ENCODE results near the gene PTPN6. TPM values are rescaled to one million over a fixed set of nuclear protein-coding genes. Genes with fewer than 3 reads are reported as not detected.

Gene PTPN6
- total RNA-seq, 1 experiment from 2014 or later: 13.7 TPM

GRCh38 chr12:6959805-6960592, 8.8 kb downstream of the PTPN6 start:
- in situ Hi-C loops (cut with HindIII; ENCODE audit: low pct_unique_long_range_greater_than_20kb, low sequenced_read_pairs) (no loop called here), intact Hi-C loops (cut with micrococcal nuclease; ENCODE audit: unreplicated experiment) (no loop called here)
- ChIA-PET POLR2A (no interaction called here), CTCF (interaction anchor here (0.9 to 1.4 kb wide), 2 partner anchors 15 to 108 kb away, joined by 3 to 4 read pairs; partner anchors contain the start of gene USP5)
- Histone ChIP-seq H3K27ac (ENCODE audit: low read length) (no peak overlapping the region), H3K27me3 (ENCODE audit: control insufficient read depth, insufficient read depth, low read length) (no peaks in the 10 kb centered on the region), H3K4me3 (ENCODE audit: low read depth in 2 of 2, low read length in 2 of 2) (no peak overlapping the region), H3K4me1 (ENCODE audit: control insufficient read depth, insufficient read depth, low read length) (peaks cover 13% of the 10 kb centered on the region), H3K9me3 (ENCODE audit: control insufficient read depth, insufficient read depth, low read depth, low read length) (no peaks in the 10 kb centered on the region), H3K36me3 (ENCODE audit: control insufficient read depth, insufficient read depth, low read length) (peaks cover 11% of the 10 kb centered on the region; the same call in 1 of the 2 replicates)
- DNase-seq (ENCODE audit: low read depth, low spot score) (no peak), ATAC-seq (no peak)
- BruUV-seq (replicated peaks): no TSS peak
- TF ChIP-seq, protein P1, sequence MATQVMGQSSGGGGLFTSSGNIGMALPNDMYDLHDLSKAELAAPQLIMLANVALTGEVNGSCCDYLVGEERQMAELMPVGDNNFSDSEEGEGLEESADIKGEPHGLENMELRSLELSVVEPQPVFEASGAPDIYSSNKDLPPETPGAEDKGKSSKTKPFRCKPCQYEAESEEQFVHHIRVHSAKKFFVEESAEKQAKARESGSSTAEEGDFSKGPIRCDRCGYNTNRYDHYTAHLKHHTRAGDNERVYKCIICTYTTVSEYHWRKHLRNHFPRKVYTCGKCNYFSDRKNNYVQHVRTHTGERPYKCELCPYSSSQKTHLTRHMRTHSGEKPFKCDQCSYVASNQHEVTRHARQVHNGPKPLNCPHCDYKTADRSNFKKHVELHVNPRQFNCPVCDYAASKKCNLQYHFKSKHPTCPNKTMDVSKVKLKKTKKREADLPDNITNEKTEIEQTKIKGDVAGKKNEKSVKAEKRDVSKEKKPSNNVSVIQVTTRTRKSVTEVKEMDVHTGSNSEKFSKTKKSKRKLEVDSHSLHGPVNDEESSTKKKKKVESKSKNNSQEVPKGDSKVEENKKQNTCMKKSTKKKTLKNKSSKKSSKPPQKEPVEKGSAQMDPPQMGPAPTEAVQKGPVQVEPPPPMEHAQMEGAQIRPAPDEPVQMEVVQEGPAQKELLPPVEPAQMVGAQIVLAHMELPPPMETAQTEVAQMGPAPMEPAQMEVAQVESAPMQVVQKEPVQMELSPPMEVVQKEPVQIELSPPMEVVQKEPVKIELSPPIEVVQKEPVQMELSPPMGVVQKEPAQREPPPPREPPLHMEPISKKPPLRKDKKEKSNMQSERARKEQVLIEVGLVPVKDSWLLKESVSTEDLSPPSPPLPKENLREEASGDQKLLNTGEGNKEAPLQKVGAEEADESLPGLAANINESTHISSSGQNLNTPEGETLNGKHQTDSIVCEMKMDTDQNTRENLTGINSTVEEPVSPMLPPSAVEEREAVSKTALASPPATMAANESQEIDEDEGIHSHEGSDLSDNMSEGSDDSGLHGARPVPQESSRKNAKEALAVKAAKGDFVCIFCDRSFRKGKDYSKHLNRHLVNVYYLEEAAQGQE (IDR thresholded peaks at IDR 0.05; ENCODE audit: insufficient read depth in 1 of 2, low read depth in 2 of 2, low read length in 1 of 2): no peak
- TF ChIP-seq, protein P2, sequence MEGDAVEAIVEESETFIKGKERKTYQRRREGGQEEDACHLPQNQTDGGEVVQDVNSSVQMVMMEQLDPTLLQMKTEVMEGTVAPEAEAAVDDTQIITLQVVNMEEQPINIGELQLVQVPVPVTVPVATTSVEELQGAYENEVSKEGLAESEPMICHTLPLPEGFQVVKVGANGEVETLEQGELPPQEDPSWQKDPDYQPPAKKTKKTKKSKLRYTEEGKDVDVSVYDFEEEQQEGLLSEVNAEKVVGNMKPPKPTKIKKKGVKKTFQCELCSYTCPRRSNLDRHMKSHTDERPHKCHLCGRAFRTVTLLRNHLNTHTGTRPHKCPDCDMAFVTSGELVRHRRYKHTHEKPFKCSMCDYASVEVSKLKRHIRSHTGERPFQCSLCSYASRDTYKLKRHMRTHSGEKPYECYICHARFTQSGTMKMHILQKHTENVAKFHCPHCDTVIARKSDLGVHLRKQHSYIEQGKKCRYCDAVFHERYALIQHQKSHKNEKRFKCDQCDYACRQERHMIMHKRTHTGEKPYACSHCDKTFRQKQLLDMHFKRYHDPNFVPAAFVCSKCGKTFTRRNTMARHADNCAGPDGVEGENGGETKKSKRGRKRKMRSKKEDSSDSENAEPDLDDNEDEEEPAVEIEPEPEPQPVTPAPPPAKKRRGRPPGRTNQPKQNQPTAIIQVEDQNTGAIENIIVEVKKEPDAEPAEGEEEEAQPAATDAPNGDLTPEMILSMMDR (IDR thresholded peaks at IDR 0.05): no peak

GRCh38 chr12:6960593-6961277, 9.6 kb downstream of the PTPN6 start:
- no TSS peak for BruUV-seq (replicated peaks)
- peaks cover 11% of the 10 kb centered on the region for H3K36me3 ChIP-seq (ENCODE audit: control insufficient read depth, insufficient read depth, low read length)
- in situ Hi-C loops (cut with HindIII; ENCODE audit: low pct_unique_long_range_greater_than_20kb, low sequenced_read_pairs): no loop called here
- ChIA-PET POLR2A (no interaction called here), CTCF (interaction anchor here (0.9 to 1.4 kb wide), 2 partner anchors 16 to 109 kb away, joined by 3 to 4 read pairs; partner anchors contain the start of gene USP5)
- no peaks in the 10 kb centered on the region for H3K9me3 ChIP-seq (ENCODE audit: control insufficient read depth, insufficient read depth, low read depth, low read length)
- peaks cover 17% of the 10 kb centered on the region for H3K4me1 ChIP-seq (ENCODE audit: control insufficient read depth, insufficient read depth, low read length)
- TF ChIP-seq, protein P1 (IDR thresholded peaks at IDR 0.05; ENCODE audit: insufficient read depth in 1 of 2, low read depth in 2 of 2, low read length in 1 of 2): no peak
- TF ChIP-seq TCF7L2 (IDR thresholded peaks at IDR 0.05; ENCODE audit: low read depth, low read length) (no peak), POLR2AphosphoS5 (IDR thresholded peaks at IDR 0.05; ENCODE audit: low read depth, low read length) (no peak), SIN3A (IDR thresholded peaks at IDR 0.05; ENCODE audit: borderline replicate concordance, insufficient read depth, low read depth, low read length) (no peak)
- TF ChIP-seq, protein P2 (IDR thresholded peaks at IDR 0.05): no peak
- DNase-seq (ENCODE audit: low read depth, low spot score) (no peak), ATAC-seq (0 out of 2 replicates have a peak, but pooled peaks have one; percentile 35)
- H3K27me3 ChIP-seq (ENCODE audit: control insufficient read depth, insufficient read depth, low read length): no peaks in the 10 kb centered on the region
- H3K4me3 ChIP-seq (ENCODE audit: low read depth in 2 of 2, low read length in 2 of 2): no peak overlapping the region
- no peak overlapping the region for H3K27ac ChIP-seq (ENCODE audit: low read length)
- intact Hi-C loops (cut with micrococcal nuclease; ENCODE audit: unreplicated experiment): no loop called here

Data from Panc1 (cell line).